HG03108 (cell line): Measurements from ENCODE around the gene PRTG.

Source experiments
- ATAC-seq: cut with Tn5 transposase; IDR thresholded peaks from one replicate; pipeline ENCODE4 v1.9.1; 2021; ENCODE audit warnings: moderate library complexity; ENCODE audit not compliant: unreplicated experiment

The PRTG gene

GRCh38 chr15:55576943-55577342 is 166.0 kb downstream of the PRTG start:
- ATAC-seq, result no peak

GRCh38 chr15:55574096-55574495 is 168.9 kb downstream of the PRTG start:
- ATAC-seq, result no peak

- no peak for ATAC-seq
Observed at GRCh38 chr15:55573224-55573623, 169.7 kb downstream of the PRTG start.

- no peak for ATAC-seq
Observed at GRCh38 chr15:55564347-55565145, 178.4 kb downstream of the PRTG start.

GRCh38 chr15:55562601-55563000 is 180.4 kb downstream of the PRTG start:
- no peak for ATAC-seq
